ENCODE results near the gene ZNF346. TPM values are rescaled to one million over a fixed set of nuclear protein-coding genes. Genes with fewer than 3 reads are reported as not detected.
"Not testable (repeated sequence)": the region's sequence is repeated elsewhere in the genome, so short reads cannot be mapped to it uniquely, and the experiment has no call there.

ZNF346 gene
- total and polyA plus RNA-seq, 12 donors = 4.8 to 11.0 (median 7.9) TPM

DNA sequence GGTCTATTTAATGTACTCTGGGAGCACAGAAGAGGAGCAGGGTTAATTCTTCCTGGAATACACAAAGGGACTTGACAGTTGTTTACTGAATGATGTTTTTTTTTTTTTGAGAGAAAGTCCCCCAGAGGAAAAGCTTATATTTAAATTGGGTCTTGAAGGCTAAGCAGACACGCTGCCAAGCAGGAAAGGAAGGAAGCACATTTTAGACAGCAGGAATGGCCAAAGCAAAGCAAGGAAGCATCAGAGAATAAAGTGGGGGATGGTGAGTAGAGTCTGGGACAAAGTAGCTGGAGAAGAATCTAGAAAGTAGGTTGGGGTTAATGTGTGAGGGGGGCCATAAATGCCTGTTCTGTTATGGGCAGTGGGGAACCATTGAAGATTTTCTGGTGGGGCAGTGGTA, 21.5 kb downstream of the ZNF346 start:
- no peaks in the 10 kb centered on the region for H3K9me3 ChIP-seq
- no peak for DNase-seq
- TF ChIP-seq, protein P1, sequence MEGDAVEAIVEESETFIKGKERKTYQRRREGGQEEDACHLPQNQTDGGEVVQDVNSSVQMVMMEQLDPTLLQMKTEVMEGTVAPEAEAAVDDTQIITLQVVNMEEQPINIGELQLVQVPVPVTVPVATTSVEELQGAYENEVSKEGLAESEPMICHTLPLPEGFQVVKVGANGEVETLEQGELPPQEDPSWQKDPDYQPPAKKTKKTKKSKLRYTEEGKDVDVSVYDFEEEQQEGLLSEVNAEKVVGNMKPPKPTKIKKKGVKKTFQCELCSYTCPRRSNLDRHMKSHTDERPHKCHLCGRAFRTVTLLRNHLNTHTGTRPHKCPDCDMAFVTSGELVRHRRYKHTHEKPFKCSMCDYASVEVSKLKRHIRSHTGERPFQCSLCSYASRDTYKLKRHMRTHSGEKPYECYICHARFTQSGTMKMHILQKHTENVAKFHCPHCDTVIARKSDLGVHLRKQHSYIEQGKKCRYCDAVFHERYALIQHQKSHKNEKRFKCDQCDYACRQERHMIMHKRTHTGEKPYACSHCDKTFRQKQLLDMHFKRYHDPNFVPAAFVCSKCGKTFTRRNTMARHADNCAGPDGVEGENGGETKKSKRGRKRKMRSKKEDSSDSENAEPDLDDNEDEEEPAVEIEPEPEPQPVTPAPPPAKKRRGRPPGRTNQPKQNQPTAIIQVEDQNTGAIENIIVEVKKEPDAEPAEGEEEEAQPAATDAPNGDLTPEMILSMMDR (IDR thresholded peaks at IDR 0.05) = no peak
- ATAC-seq = no peak
- intact Hi-C loops (cut with DNase I) = no loop called here
- WGBS, 2 donors = 61% methylated on average over 1 of the region's 1 CpG
- H3K27ac ChIP-seq = no peak overlapping the region
- H3K4me1 ChIP-seq = peaks cover 0 to 18% (median 0%) of the 10 kb centered on the region in 9 donors
- peaks cover 0 to 86% (median 30%) of the 10 kb centered on the region in 9 donors for H3K36me3 ChIP-seq
- H3K4me3 ChIP-seq = no peak overlapping the region
- H3K27me3 ChIP-seq = no peaks in the 10 kb centered on the region

- Histone ChIP-seq H3K27ac (no peak overlapping the region), H3K36me3 (peaks cover 0 to 93% (median 30%) of the 10 kb centered on the region in 9 donors), H3K9me3 (no peaks in the 10 kb centered on the region), H3K27me3 (no peaks in the 10 kb centered on the region), H3K4me3 (no peak overlapping the region), H3K4me1 (peaks cover 0 to 18% (median 0%) of the 10 kb centered on the region in 9 donors)
- WGBS, 2 donors = 96 to 100% methylated on average over 1 of the region's 1 CpG
- TF ChIP-seq, protein P1 (IDR thresholded peaks at IDR 0.05) = no peak
- ATAC-seq (no peak), DNase-seq (no peak)
- intact Hi-C loops (cut with DNase I) = no loop called here
Measured at GRCh38 chr5:177044641-177045040, 22.1 kb downstream of the ZNF346 start.

DNA sequence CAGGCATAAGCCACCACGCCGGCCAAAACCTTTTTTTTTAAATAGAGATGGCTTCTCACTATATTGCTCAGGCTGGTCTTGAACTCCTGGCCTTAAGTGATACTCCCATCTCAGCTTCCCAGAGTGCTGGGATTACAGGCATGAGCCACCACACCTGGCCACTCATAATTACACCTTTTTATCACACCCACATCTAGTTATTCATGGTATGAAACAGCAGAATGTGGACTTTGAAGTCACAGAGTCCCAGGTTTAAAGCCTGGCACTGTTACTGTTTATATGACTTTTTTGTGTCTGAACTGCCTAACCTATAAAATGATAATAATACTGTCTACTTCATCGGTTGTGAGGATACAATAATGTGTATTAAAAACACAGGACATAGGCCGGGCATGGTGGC, 23.1 kb downstream of the ZNF346 start:
- no peaks in the 10 kb centered on the region for H3K9me3 ChIP-seq
- H3K27ac ChIP-seq = no peak overlapping the region
- intact Hi-C loops (cut with DNase I) = no loop called here
- WGBS, 2 donors = 94 to 98% methylated on average over 4 of the region's 4 CpGs
- ATAC-seq (no peak), DNase-seq (no peak)
- H3K27me3 ChIP-seq = no peaks in the 10 kb centered on the region
- TF ChIP-seq, protein P1 (IDR thresholded peaks at IDR 0.05) = no peak
- H3K4me1 ChIP-seq = peaks cover 0 to 18% (median 0%) of the 10 kb centered on the region in 9 donors
- peaks cover 0 to 100% (median 31%) of the 10 kb centered on the region in 9 donors for H3K36me3 ChIP-seq
- H3K4me3 ChIP-seq = no peak overlapping the region

DNA sequence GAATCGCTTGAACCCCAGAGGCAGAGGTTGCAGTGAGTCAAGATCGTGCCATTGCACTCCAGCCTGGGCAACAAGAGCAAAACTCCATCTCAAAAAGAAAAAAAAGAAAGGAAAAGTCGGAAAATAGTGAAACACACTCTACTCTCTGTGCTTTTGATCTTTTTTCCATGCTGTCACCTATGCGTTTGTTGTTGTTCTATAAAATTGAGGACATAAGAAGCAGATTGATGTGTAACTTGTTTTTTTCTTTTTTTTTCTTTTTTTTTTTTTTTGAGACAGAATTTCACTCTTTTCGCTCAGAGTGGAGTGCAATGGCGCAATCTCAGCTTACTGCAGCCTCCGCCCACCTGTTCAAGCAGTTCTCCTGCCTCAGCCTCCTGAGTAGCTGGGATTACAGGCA, 26.0 kb downstream of the ZNF346 start:
- H3K4me1 ChIP-seq = peaks cover 0 to 10% (median 0%) of the 10 kb centered on the region in 9 donors
- H3K4me3 ChIP-seq; ATAC-seq; H3K27me3 ChIP-seq; DNase-seq; intact Hi-C loops (cut with DNase I); H3K9me3 ChIP-seq; H3K27ac ChIP-seq: not testable (repeated sequence)
- peaks cover 0 to 100% (median 28%) of the 10 kb centered on the region in 9 donors for H3K36me3 ChIP-seq
- WGBS, 2 donors = 97 to 98% methylated on average over 7 of the region's 7 CpGs

DNA sequence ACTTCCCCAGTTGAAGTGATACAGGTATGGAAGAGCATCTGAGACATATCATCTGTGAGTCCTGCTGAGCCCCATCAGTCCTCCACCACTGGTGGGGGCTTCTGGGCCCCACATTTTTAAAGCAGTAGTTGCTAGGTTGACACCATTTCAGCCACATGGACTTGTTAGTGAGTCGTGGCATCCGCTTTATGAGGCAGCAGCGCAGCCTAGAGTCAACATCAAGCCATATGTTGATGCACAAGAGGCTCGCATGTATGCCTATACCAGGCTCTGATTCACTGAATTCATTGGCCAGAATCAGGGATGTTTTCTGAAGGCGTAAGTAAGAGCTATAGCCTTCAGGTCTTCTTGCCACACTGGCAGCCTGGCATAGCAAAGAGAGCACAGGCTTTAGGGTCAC, 26.8 kb downstream of the ZNF346 start:
- Histone ChIP-seq H3K4me1 (peaks cover 0 to 3% (median 0%) of the 10 kb centered on the region in 9 donors), H3K36me3 (peaks cover 0 to 100% (median 29%) of the 10 kb centered on the region in 9 donors), H3K9me3 (no peaks in the 10 kb centered on the region), H3K27me3 (no peaks in the 10 kb centered on the region), H3K4me3 (no peak overlapping the region), H3K27ac (no peak overlapping the region)
- intact Hi-C loops (cut with DNase I) = no loop called here
- 93 to 97% methylated on average over 5 of the region's 5 CpGs for WGBS, 2 donors
- DNase-seq (no peak), ATAC-seq (no peak)
- TF ChIP-seq, protein P1 (IDR thresholded peaks at IDR 0.05) = no peak
